NCI-H1436 (cell line): Measurements from ENCODE around the gene KIRREL3.

Source experiments
- DNase-seq: peaks from one replicate; lab custom pipeline; 2025; lab: John Stamatoyannopoulos, UW

The KIRREL3 gene

GRCh38 chr11:126419801-126420697 lies 580.5 kb downstream of the KIRREL3 start:
- DNase-seq = no peak

GRCh38 chr11:126418887-126419286 lies 581.7 kb downstream of the KIRREL3 start:
- DNase-seq = no peak

- no peak for DNase-seq
Observed at GRCh38 chr11:126417091-126417862, 583.3 kb downstream of the KIRREL3 start.

- peak; percentile 62 for DNase-seq
Observed at GRCh38 chr11:126416542-126417090, 584.0 kb downstream of the KIRREL3 start.

- DNase-seq = no peak
Observed at GRCh38 chr11:126415669-126416420, 584.7 kb downstream of the KIRREL3 start.

GRCh38 chr11:126415128-126415527 lies 585.4 kb downstream of the KIRREL3 start:
- no peak for DNase-seq

GRCh38 chr11:126414615-126415014 lies 586.0 kb downstream of the KIRREL3 start:
- no peak for DNase-seq

GRCh38 chr11:126413843-126414405 lies 586.6 kb downstream of the KIRREL3 start:
- DNase-seq = no peak

GRCh38 chr11:126413426-126413825 lies 587.1 kb downstream of the KIRREL3 start:
- no peak for DNase-seq

GRCh38 chr11:126411971-126412381 lies 588.6 kb downstream of the KIRREL3 start:
- no peak for DNase-seq

- DNase-seq = no peak
Observed at GRCh38 chr11:126410649-126411048, 589.9 kb downstream of the KIRREL3 start.

- DNase-seq = no peak
Observed at GRCh38 chr11:126409620-126409985, 591.0 kb downstream of the KIRREL3 start.

- no peak for DNase-seq
Observed at GRCh38 chr11:126408901-126409619, 591.5 kb downstream of the KIRREL3 start.

GRCh38 chr11:126408496-126408895 lies 592.1 kb downstream of the KIRREL3 start:
- no peak for DNase-seq

- no peak for DNase-seq
Observed at GRCh38 chr11:126407682-126408288, 592.8 kb downstream of the KIRREL3 start.

- DNase-seq = no peak
Observed at GRCh38 chr11:126407101-126407521, 593.5 kb downstream of the KIRREL3 start.

GRCh38 chr11:126406368-126406767 lies 594.2 kb downstream of the KIRREL3 start:
- DNase-seq = no peak

- DNase-seq = no peak
Observed at GRCh38 chr11:126405906-126406305, 594.7 kb downstream of the KIRREL3 start.

GRCh38 chr11:126405374-126405773 lies 595.2 kb downstream of the KIRREL3 start:
- DNase-seq = no peak

GRCh38 chr11:126404367-126404766 lies 596.2 kb downstream of the KIRREL3 start:
- DNase-seq = no peak

- no peak for DNase-seq
Observed at GRCh38 chr11:126403658-126404057, 596.9 kb downstream of the KIRREL3 start.
